Measurements from ENCODE around the gene NEURL3. TPM values are rescaled to one million over a fixed set of nuclear protein-coding genes. Genes with fewer than 3 reads are reported as not detected.

Gene NEURL3
- not detected in 2 replicates for total RNA-seq

GRCh38 chr2:96505231-96505889 lies at the start of gene NEURL3:
Gene NEURL3 (minus strand): TSS chr2:96505357. CDS start chr2:96505286, 71 bp downstream.

GRCh38 chr2:96536445-96537065 lies 31.4 kb upstream of the NEURL3 start, which contains the start of gene ARID5A:
Gene ARID5A (plus strand): TSS chr2:96536752. CDS start chr2:96536827, 75 bp downstream.

Other genes with a start within 250 kb of the NEURL3 start
- 19.6 and 21.9 TPM in 2 replicates for gene TMEM127, start 239.4 kb downstream of the NEURL3 start, total RNA-seq
- gene CIAO1, start 239.1 kb downstream of the NEURL3 start, total RNA-seq = 106 and 116 TPM in 2 replicates
- gene SNRNP200, start 199.8 kb downstream of the NEURL3 start, total RNA-seq = 60.5 and 65.0 TPM in 2 replicates
- gene ITPRIPL1, start 180.0 kb downstream of the NEURL3 start, total RNA-seq = 3.7 and 4.2 TPM in 2 replicates
- 41.9 and 42.2 TPM in 2 replicates for gene NCAPH, start 169.6 kb downstream of the NEURL3 start, total RNA-seq
- 4.6 and 8.9 TPM in 2 replicates for gene ARID5A, start 31.4 kb upstream of the NEURL3 start, total RNA-seq
- gene KANSL3, start 133.0 kb upstream of the NEURL3 start, total RNA-seq = 20.2 and 20.7 TPM in 2 replicates
- 0.17 and 0.30 TPM in 2 replicates for gene FER1L5, start 137.4 kb upstream of the NEURL3 start, total RNA-seq
- gene LMAN2L, start 234.7 kb upstream of the NEURL3 start, total RNA-seq = 16.8 and 20.2 TPM in 2 replicates

All from bronchus fibroblast of lung (primary cell).